Loucy (cell line): Measurements from ENCODE around the gene PAK2.
A peak's percentile ranks its signal among the peaks of the same experiment; 100 is the strongest.

Experiments used
- H2AFZ ChIP-seq: fragments of 200-600 bp; sonication (generic); 2 replicates; pipeline ENCODE4 v1.6.0; 2016; ENCODE audit warnings: antibody characterized with exemption, mild to moderate bottlenecking, low read length, moderate library complexity
- H3F3A ChIP-seq: fragments of 200-600 bp; 2 replicates; pipeline ENCODE4 v1.6.0; 2016; ENCODE audit warnings: antibody characterized with exemption, low read depth, mild to moderate bottlenecking
- H3K27me3 ChIP-seq: fragments of 200-600 bp; sonication (generic); 2 replicates; pipeline ENCODE4 v1.6.1; 2014; ENCODE audit warnings: low read length, mild to moderate bottlenecking; ENCODE audit not compliant: insufficient read depth, poor library complexity, severe bottlenecking
- H3K36me3 ChIP-seq: fragments of 200-600 bp; sonication (generic); 2 replicates; pipeline ENCODE4 v1.6.1; 2016; ENCODE audit warnings: low read length; ENCODE audit not compliant: insufficient read depth
- H3K4me1 ChIP-seq: fragments of 200-600 bp; sonication (generic); 2 replicates; pipeline ENCODE4 v1.5.1; 2014; ENCODE audit warnings: low read length, mild to moderate bottlenecking; ENCODE audit not compliant: insufficient read depth, poor library complexity, severe bottlenecking
- H3K4me2 ChIP-seq: fragments of 200-600 bp; sonication (generic); 2 replicates; pipeline ENCODE4 v1.6.0; 2014; ENCODE audit warnings: antibody characterized with exemption, low read length, low read depth, mild to moderate bottlenecking; ENCODE audit not compliant: poor library complexity, severe bottlenecking
- H3K4me3 ChIP-seq: fragments of 200-600 bp; sonication (generic); 2 replicates; pipeline ENCODE4 v1.5.1; 2014; ENCODE audit warnings: low read length, mild to moderate bottlenecking, mixed read lengths; ENCODE audit not compliant: poor library complexity, severe bottlenecking
- H3K79me2 ChIP-seq: fragments of 200-600 bp; sonication (generic); 2 replicates; pipeline ENCODE4 v1.6.1; 2014; ENCODE audit warnings: low read length; ENCODE audit not compliant: insufficient read depth
- H3K9ac ChIP-seq: fragments of 200-600 bp; sonication (generic); 2 replicates; pipeline ENCODE4 v1.6.0; 2014; ENCODE audit warnings: mild to moderate bottlenecking, low read depth, low read length, moderate library complexity; ENCODE audit not compliant: poor library complexity, severe bottlenecking
- H3K9me2 ChIP-seq: fragments of 200-600 bp; sonication (generic); replicated peaks from 2 replicates; pipeline ENCODE4 v1.6.1; 2016; ENCODE audit warnings: low read depth, low read length, mixed read lengths
- H3K9me3 ChIP-seq: fragments of 200-600 bp; sonication (generic); 2 replicates; pipeline ENCODE4 v1.6.1; 2014; ENCODE audit warnings: mild to moderate bottlenecking, antibody characterized with exemption, low read length, low read depth; ENCODE audit not compliant: insufficient read depth
- H4K20me1 ChIP-seq: fragments of 200-600 bp; sonication (generic); 2 replicates; pipeline ENCODE4 v1.6.0; 2014; ENCODE audit warnings: antibody characterized with exemption, low read length, mild to moderate bottlenecking; ENCODE audit not compliant: insufficient read depth, poor library complexity, severe bottlenecking
- CTCF ChIP-seq: fragments of 200-600 bp; sonication (generic); conservative IDR thresholded peaks from 2 replicates; pipeline ENCODE4 v1.5.1; 2014; ENCODE audit warnings: mild to moderate bottlenecking, antibody characterized with exemption, low read length
- EZH2phosphoT487 ChIP-seq: fragments of 200-600 bp; IDR thresholded peaks from 2 replicates; pipeline ENCODE4 v1.6.1; 2018; ENCODE audit warnings: antibody characterized with exemption, mild to moderate bottlenecking, moderate library complexity, borderline replicate concordance

PAK2 gene

DNA sequence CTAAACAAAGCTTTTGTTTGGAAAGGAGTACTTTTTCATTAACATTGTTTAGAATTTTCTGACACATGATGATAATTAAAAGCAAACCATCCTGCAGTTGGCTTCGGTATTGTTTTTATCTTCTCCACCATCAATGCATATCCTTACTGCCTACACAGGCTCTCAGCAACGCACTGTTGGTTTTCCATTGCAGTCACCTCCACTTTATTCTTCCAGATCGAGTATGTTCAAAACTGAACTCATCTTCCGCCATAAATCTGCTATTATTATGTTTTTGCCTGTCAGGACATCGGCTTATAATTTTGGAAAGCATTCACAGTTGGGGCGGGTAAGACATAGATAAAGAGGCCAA lies 127.5 kb downstream of the PAK2 start:
- H3K9ac ChIP-seq, result peak overlapping the region; percentile 73
- H3K27me3 ChIP-seq, result no peaks in the 10 kb centered on the region
- H3K9me2 ChIP-seq, result no peaks in the 10 kb centered on the region
- no peak for TF ChIP-seq CTCF
- H4K20me1 ChIP-seq, result peaks cover 40% of the 10 kb centered on the region
- peaks cover 9% of the 10 kb centered on the region for H3K4me1 ChIP-seq
- peak overlapping the region; percentile 90 for H3K4me3 ChIP-seq
- H3K36me3 ChIP-seq, result no peaks in the 10 kb centered on the region
- H3F3A ChIP-seq, result no peaks in the 10 kb centered on the region
- H3K79me2 ChIP-seq, result peaks cover 44% of the 10 kb centered on the region
- H2AFZ ChIP-seq, result peak overlapping the region; percentile 94
- H3K4me2 ChIP-seq, result peak overlapping the region; percentile 73
- H3K9me3 ChIP-seq, result peaks cover 6% of the 10 kb centered on the region; the same call in 1 of the 2 replicates

DNA sequence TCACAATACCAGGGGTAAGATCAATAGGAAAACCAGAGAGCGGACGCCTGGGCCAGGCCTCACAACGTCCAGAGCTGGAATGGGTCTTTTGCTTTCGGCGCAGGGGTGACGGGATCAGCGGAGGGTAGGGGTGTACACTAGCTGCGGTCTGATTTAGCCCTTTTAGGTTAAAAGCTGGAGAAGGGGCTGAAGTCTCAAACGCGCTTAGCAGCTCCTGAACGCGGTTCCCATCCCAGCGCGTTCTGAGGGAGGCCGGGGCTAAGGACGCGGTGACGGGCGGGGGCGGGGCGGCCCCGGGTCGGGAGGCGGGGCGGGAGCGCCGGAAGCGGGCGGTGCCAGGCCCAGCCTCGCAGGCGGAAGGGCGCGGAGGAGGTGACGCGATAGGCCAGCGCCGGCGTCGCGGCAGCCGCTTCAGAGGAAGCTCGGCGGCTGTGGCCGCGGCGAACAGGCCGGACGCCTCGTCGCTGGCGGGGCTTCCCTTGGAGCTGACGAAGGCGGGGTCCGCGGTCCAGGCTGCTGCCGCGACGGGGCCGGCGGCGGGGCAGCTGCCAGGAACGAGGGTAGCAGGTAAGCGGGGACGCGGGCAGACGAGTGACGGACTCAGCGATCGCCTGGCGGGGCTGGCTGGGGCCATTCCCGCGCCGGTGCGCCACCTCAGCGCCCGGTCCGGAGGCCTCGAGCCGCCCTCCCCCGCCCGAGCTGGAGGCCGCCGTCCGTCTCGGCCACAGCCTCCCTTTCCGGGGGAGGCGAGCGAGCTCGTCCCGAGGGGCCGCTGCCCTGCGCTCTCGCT lies 128.0 kb downstream of the PAK2 start, which contains the start of gene SENP5:
SENP5 (plus strand) TSS at position 414 of the 790 bp plus-strand sequence. CDS start 17,262 bp downstream, outside the sequence.
- Histone ChIP-seq H2AFZ (peak within 1 kb of the TSS; percentile 94), H3K9ac (peak within 1 kb of the TSS; percentile 73), H4K20me1 (peaks cover 45% of the 10 kb centered on the region), H3K27me3 (no peaks in the 10 kb centered on the region), H3K36me3 (no peaks in the 10 kb centered on the region), H3K4me2 (peak within 1 kb of the TSS; percentile 79), H3K4me1 (peaks cover 15% of the 10 kb centered on the region), H3K9me3 (peaks cover 6% of the 10 kb centered on the region; the same call in 1 of the 2 replicates), H3F3A (no peaks in the 10 kb centered on the region), H3K9me2 (no peaks in the 10 kb centered on the region), H3K4me3 (peak within 1 kb of the TSS; percentile 90), H3K79me2 (peaks cover 50% of the 10 kb centered on the region)
- TF ChIP-seq CTCF (no peak), EZH2phosphoT487 (no peak)

GRCh38 chr3:196868297-196868661 lies 128.6 kb downstream of the PAK2 start:
- 0 out of 2 replicates have a peak, but pooled peaks cover 2% of the 10 kb centered on the region for H3K9me3 ChIP-seq
- H2AFZ ChIP-seq, result peak overlapping the region; percentile 89
- peak overlapping the region; percentile 90 for H3K4me3 ChIP-seq
- no peaks in the 10 kb centered on the region for H3F3A ChIP-seq
- TF ChIP-seq EZH2phosphoT487, result no peak
- no peak for TF ChIP-seq CTCF
- H3K36me3 ChIP-seq, result no peaks in the 10 kb centered on the region
- H3K9me2 ChIP-seq, result no peaks in the 10 kb centered on the region
- no peaks in the 10 kb centered on the region for H3K27me3 ChIP-seq
- H3K4me1 ChIP-seq, result peaks cover 16% of the 10 kb centered on the region
- peak overlapping the region; percentile 73 for H3K9ac ChIP-seq
- peaks cover 55% of the 10 kb centered on the region for H3K79me2 ChIP-seq
- H4K20me1 ChIP-seq, result peaks cover 48% of the 10 kb centered on the region
- peak overlapping the region; percentile 79 for H3K4me2 ChIP-seq
